GM10266 (cell line): Measurements from ENCODE around the gene ADCY1.

Experiments used
- DNase-seq: peaks from one replicate; pipeline ENCODE4 v3.0.0; 2012; ENCODE audit errors: extremely low spot score
- CTCF ChIP-seq: IDR thresholded peaks from 2 replicates; pipeline ENCODE4 v1.5.1; 2012; ENCODE audit warnings: mild to moderate bottlenecking, low read depth; ENCODE audit not compliant: control insufficient read depth, insufficient read depth; ENCODE audit errors: missing control alignments

Gene ADCY1

GRCh38 chr7:45627691-45628456 is 53.7 kb downstream of the ADCY1 start:
- DNase-seq = no peak
- no peak for TF ChIP-seq CTCF

GRCh38 chr7:45631569-45631968 is 57.4 kb downstream of the ADCY1 start:
- TF ChIP-seq CTCF = no peak
- DNase-seq = no peak

DNA sequence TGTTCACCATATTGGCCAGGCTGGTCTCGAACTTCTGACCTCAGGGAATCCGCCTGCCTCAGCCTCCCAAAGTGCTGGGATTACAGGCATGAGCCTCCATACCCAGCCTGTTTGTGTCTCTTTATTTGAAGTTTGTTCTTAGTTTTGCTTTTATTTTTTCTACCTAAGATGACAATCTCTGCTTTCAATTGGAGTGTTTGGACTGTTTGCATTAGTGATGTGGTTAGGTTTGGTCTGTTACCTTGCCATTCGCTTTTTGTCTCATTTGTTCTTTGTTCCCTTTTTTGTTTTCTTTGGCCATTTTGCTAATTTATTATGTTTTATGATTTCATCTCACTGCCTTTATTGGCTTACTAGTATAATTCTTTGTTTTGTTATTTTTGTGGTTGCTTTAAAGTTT is 62.6 kb downstream of the ADCY1 start:
- no peak for TF ChIP-seq CTCF
- DNase-seq = no peak

GRCh38 chr7:45638916-45639315 is 64.7 kb downstream of the ADCY1 start:
- no peak for TF ChIP-seq CTCF
- no peak for DNase-seq

DNA sequence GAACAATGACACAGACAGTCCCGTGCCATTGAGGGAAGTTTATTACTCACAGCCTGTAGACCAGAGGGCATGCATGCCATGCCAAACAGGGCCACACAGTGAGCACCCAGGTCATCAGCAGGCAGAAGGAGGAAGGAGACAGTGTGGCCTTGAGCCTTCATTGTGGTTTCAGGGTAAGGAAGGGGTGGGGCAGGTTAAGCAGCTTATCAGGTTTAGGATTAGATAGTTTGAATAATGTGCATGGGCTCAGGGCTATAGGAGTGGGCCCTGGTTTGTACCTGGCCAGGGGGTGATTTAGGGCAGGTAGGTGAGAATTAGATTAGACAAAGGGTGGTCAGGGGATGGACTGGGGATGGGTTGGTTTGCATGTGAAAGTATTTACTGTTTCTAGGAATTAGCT is 67.9 kb downstream of the ADCY1 start:
- DNase-seq = no peak
- TF ChIP-seq CTCF = no peak

DNA sequence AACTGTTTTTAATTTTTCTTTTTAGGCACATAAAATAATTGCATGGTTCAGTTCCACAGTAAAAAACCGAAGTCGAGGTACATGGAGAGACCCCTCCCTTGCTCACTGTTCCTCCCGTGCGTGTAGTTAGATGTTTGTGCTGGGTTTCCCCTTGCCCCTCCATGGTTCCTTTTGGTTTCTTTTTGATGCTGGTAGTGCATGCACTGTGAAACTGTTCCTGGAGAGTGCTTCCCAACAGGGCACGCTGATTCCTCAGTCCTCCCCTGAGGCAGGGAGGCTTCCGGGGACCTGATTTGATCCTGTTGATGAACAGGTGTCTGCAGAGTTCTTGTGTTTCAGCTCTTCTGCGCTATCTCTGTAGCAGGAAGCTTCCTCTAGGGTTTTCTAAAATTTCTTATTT is 69.5 kb downstream of the ADCY1 start:
- TF ChIP-seq CTCF = no peak
- peak; percentile 23 for DNase-seq

GRCh38 chr7:45644237-45644636 is 70.1 kb downstream of the ADCY1 start:
- no peak for DNase-seq
- TF ChIP-seq CTCF = no peak
